ENCODE results near the gene RANBP1. TPM values are rescaled to one million over a fixed set of nuclear protein-coding genes. Genes with fewer than 3 reads are reported as not detected.

Gene RANBP1
- total and polyA plus RNA-seq, 2 of the 4 experiments (the other 2 are of a cell fraction): 173 to 376 TPM

Small RNA genes within 50 kb of the gene (microRNA-seq; reads per million reads assigned to microRNA genes)
- 0 reads per million in 2 experiments for gene MIR6816 (ENCODE audit: insufficient read depth in 1 of 2, insufficient read length in 1 of 2, unreplicated experiment in 1 of 2)
- gene RF00017 (ENCODE audit: insufficient read depth, insufficient read length): not detected
- gene RF00599 (ENCODE audit: insufficient read depth, insufficient read length): not detected

Small RNA genes within 50 kb of the gene (small RNA-seq; reads per million reads assigned to genes)
- gene MIR6816 (0 to 0.24 (median 0) reads per million in 5 experiments), gene RF00017 (0 reads per million in 5 experiments), gene RF00599 (0 reads per million in 5 experiments)

Other genes with a start within 250 kb of the RANBP1 start
- 175 and 202 TPM in 2 replicates for gene COMT, start 174.3 kb upstream of the RANBP1 start, total RNA-seq (2012; rRNA removed)
- gene COMT, start 174.3 kb upstream of the RANBP1 start, polyA plus RNA-seq (2012; rRNA removed): 296 and 347 TPM in 2 replicates
- 14.7 and 15.6 TPM in 2 replicates for gene TXNRD2, start 174.3 kb upstream of the RANBP1 start, total RNA-seq (2012; rRNA removed)
- gene TXNRD2, start 174.3 kb upstream of the RANBP1 start, polyA plus RNA-seq (2012; rRNA removed): 25.7 and 28.4 TPM in 2 replicates
- gene ARVCF, start 99.3 kb upstream of the RANBP1 start, total RNA-seq (2012; rRNA removed): 8.6 and 12.2 TPM in 2 replicates
- gene ARVCF, start 99.3 kb upstream of the RANBP1 start, polyA plus RNA-seq (2012; rRNA removed): 14.1 and 18.1 TPM in 2 replicates
- 60.5 and 75.1 TPM in 2 replicates for gene TANGO2, start 95.0 kb upstream of the RANBP1 start, total RNA-seq (2012; rRNA removed)
- 43.2 and 45.1 TPM in 2 replicates for gene TANGO2, start 95.0 kb upstream of the RANBP1 start, polyA plus RNA-seq (2012; rRNA removed)
- 16.7 and 22.8 TPM in 2 replicates for gene DGCR8, start 35.9 kb upstream of the RANBP1 start, total RNA-seq (2012; rRNA removed)
- gene DGCR8, start 35.9 kb upstream of the RANBP1 start, polyA plus RNA-seq (2012; rRNA removed): 21.5 and 25.3 TPM in 2 replicates
- gene TRMT2A, start 1.1 kb downstream of the RANBP1 start, total RNA-seq (2012; rRNA removed): 12.8 and 22.0 TPM in 2 replicates
- 39.1 and 46.4 TPM in 2 replicates for gene TRMT2A, start 1.1 kb downstream of the RANBP1 start, polyA plus RNA-seq (2012; rRNA removed)
- 2.5 and 4.4 TPM in 2 replicates for gene ZDHHC8, start 15.7 kb downstream of the RANBP1 start, total RNA-seq (2012; rRNA removed)
- gene ZDHHC8, start 15.7 kb downstream of the RANBP1 start, polyA plus RNA-seq (2012; rRNA removed): 72.6 and 75.6 TPM in 2 replicates
- gene CCDC188, start 35.0 kb downstream of the RANBP1 start, total RNA-seq (2012; rRNA removed): not detected in 2 replicates
- gene CCDC188, start 35.0 kb downstream of the RANBP1 start, polyA plus RNA-seq (2012; rRNA removed): 0.10 and 0.32 TPM in 2 replicates
- gene RTN4R, start 152.2 kb downstream of the RANBP1 start, total RNA-seq (2012; rRNA removed): 0.18 and 0.28 TPM in 2 replicates
- 0.94 and 1.2 TPM in 2 replicates for gene RTN4R, start 152.2 kb downstream of the RANBP1 start, polyA plus RNA-seq (2012; rRNA removed)
- 65.4 and 68.6 TPM in 2 replicates for gene DGCR6L, start 204.0 kb downstream of the RANBP1 start, total RNA-seq (2012; rRNA removed)
- gene DGCR6L, start 204.0 kb downstream of the RANBP1 start, polyA plus RNA-seq (2012; rRNA removed): 80.4 and 95.2 TPM in 2 replicates

Measured in IMR-90 (cell line).